ENCODE results near the gene PRRT2.

Gene PRRT2

GRCh38 chr16:29863669-29863984, 51.6 kb downstream of the PRRT2 start:
- DNase-seq, result no peak

DNA sequence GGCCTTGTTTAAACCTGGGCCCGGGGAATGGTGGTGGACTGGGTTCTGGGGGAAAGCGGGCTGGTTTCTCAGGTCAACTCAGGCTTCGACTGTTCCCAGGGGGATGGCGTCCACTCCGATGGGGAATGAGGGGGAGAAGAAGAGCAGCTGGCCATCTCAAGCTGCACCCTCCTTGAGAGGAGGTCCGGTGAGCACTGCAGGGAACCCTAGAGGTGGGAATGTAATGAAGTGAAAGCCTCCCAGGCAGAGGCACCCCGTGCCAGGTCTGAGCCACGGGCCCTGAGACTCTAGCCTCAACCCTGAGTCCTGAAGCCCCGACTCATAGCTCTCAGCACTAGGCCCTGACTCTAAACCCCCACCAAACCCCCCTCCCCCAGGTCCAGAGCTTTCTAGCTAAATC, 52.2 kb downstream of the PRRT2 start:
- no peak for DNase-seq

Measured in activated CD4-positive, alpha-beta T cell treated with anti-CD3 and anti-CD28 coated beads, Interleukin-2, amount 50 U/mL, for 1 hour (primary cell).